ENCODE measurements around the gene ADGRL3.

DNA sequence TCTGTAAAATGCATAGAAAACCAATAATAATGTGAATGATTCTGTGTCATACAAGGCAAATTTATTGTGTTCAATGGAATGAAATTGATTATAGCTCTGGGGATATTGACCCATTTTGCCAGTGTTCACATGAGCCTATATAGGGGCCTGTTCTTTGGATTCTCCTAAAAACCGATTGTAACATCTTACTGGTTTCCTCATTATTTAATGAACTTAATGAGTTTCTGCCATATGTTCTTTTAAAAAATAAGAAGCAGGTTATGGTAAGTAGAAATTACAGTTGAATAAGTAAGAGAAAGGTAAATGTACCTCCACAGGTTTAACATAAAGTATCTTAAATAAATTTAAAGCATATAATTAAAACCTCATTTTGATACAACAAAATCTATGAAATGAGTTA, 24.6 kb upstream of the ADGRL3 start:
- TF ChIP-seq, protein P1, sequence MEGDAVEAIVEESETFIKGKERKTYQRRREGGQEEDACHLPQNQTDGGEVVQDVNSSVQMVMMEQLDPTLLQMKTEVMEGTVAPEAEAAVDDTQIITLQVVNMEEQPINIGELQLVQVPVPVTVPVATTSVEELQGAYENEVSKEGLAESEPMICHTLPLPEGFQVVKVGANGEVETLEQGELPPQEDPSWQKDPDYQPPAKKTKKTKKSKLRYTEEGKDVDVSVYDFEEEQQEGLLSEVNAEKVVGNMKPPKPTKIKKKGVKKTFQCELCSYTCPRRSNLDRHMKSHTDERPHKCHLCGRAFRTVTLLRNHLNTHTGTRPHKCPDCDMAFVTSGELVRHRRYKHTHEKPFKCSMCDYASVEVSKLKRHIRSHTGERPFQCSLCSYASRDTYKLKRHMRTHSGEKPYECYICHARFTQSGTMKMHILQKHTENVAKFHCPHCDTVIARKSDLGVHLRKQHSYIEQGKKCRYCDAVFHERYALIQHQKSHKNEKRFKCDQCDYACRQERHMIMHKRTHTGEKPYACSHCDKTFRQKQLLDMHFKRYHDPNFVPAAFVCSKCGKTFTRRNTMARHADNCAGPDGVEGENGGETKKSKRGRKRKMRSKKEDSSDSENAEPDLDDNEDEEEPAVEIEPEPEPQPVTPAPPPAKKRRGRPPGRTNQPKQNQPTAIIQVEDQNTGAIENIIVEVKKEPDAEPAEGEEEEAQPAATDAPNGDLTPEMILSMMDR (IDR thresholded peaks at IDR 0.05) = no peak
- no peak for TF ChIP-seq POLR2A (IDR thresholded peaks at IDR 0.05)

All from adrenal gland (tissue), 5 donors.